HG03280 (cell line): ENCODE data around the gene ATP2B1.
A peak's percentile ranks its signal among the peaks of the same experiment; 100 is the strongest.
"Not testable (repeated sequence)": the region's sequence is repeated elsewhere in the genome, so short reads cannot be mapped to it uniquely, and the experiment has no call there.

Experiments
- ATAC-seq: cut with Tn5 transposase; IDR thresholded peaks from one replicate; pipeline ENCODE4 v1.9.1; 2021; ENCODE audit warnings: mild to moderate bottlenecking, moderate library complexity; ENCODE audit not compliant: unreplicated experiment

ATP2B1 gene

GRCh38 chr12:89708565-89709156 lies at the start of gene ATP2B1:
Gene ATP2B1, minus strand, starts transcription at chr12:89708838. Its CDS starts 52,952 bp downstream, at chr12:89655886.
- peak; percentile 51 for ATAC-seq

- ATAC-seq: not testable (repeated sequence)
Observed at GRCh38 chr12:89757987-89758386, 49.3 kb upstream of the ATP2B1 start.

- peak; percentile 90 for ATAC-seq
Observed at GRCh38 chr12:89756585-89757398, 48.2 kb upstream of the ATP2B1 start.

GRCh38 chr12:89756194-89756584 lies 47.6 kb upstream of the ATP2B1 start:
- ATAC-seq: peak; percentile 8

GRCh38 chr12:89753997-89754396 lies 45.4 kb upstream of the ATP2B1 start:
- no peak for ATAC-seq

GRCh38 chr12:89752341-89752740 lies 43.7 kb upstream of the ATP2B1 start:
- peak; percentile 26 for ATAC-seq

GRCh38 chr12:89750389-89751351 lies 42.0 kb upstream of the ATP2B1 start:
- no peak for ATAC-seq

GRCh38 chr12:89748791-89749190 lies 40.2 kb upstream of the ATP2B1 start:
- no peak for ATAC-seq

GRCh38 chr12:89745286-89745685 lies 36.6 kb upstream of the ATP2B1 start:
- ATAC-seq: no peak

- no peak for ATAC-seq
Observed at GRCh38 chr12:89742337-89743022, 33.8 kb upstream of the ATP2B1 start.

GRCh38 chr12:89740943-89741342 lies 32.3 kb upstream of the ATP2B1 start:
- ATAC-seq: no peak

GRCh38 chr12:89736995-89737394 lies 28.4 kb upstream of the ATP2B1 start:
- ATAC-seq: no peak

- ATAC-seq: no peak
Observed at GRCh38 chr12:89733579-89734201, 25.1 kb upstream of the ATP2B1 start.

GRCh38 chr12:89732522-89732921 lies 23.9 kb upstream of the ATP2B1 start:
- no peak for ATAC-seq

GRCh38 chr12:89731614-89732013 lies 23.0 kb upstream of the ATP2B1 start:
- ATAC-seq: no peak

- no peak for ATAC-seq
Observed at GRCh38 chr12:89731089-89731488, 22.5 kb upstream of the ATP2B1 start.

GRCh38 chr12:89729946-89730459 lies 21.4 kb upstream of the ATP2B1 start:
- no peak for ATAC-seq

- no peak for ATAC-seq
Observed at GRCh38 chr12:89723276-89723675, 14.6 kb upstream of the ATP2B1 start.

- ATAC-seq: peak; percentile 94
Observed at GRCh38 chr12:89721291-89721987, 12.8 kb upstream of the ATP2B1 start.
